ENCODE measurements around the gene ULK4. TPM values are rescaled to one million over a fixed set of nuclear protein-coding genes. Genes with fewer than 3 reads are reported as not detected.

Gene ULK4
- polyA plus RNA-seq, 1 of the 3 experiments (the other 2 are of a cell fraction): 6.2 TPM

DNA sequence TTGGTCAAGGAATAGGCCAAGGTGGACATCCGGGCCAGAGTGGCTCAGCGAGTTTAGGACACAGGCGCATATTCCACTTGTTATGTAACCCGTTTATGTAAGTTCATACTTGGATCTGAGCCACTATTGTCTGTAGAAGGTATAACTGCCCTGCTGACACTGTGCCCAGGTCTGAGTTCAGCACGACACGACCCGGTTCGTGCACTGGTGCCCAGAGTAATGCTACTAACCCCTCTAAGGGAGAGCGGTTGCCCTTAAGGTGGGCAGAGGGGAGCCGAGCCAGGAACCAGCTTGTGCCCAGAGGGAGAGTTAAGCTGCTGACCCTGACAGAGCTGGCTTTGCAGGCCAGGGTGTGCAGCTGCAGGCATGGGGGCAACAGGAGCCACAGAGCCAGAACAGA lies 1.9 kb upstream of the ULK4 start:
- Histone ChIP-seq H3K36me3 (replicated peaks in 1 of 2; ENCODE audit: control insufficient read depth in 1 of 2, insufficient read depth in 2 of 2, low read length in 1 of 2) (no peaks in the 10 kb centered on the region), H4K20me1 (ENCODE audit: insufficient read depth) (no peaks in the 10 kb centered on the region), H3F3A (replicated peaks; ENCODE audit: insufficient read depth) (peaks cover 3% of the 10 kb centered on the region), H3K27me3 (ENCODE audit: insufficient read depth) (no peaks in the 10 kb centered on the region), H2AFZ (ENCODE audit: low read depth) (no peak overlapping the region), H3K9me3 (no peaks in the 10 kb centered on the region), H3K9ac (no peak overlapping the region), H3K4me1 (ENCODE audit: control insufficient read depth in 1 of 2, insufficient read depth in 2 of 2, low read depth in 1 of 2, low read length in 1 of 2) (peaks cover 0 to 9% of the 10 kb centered on the region in 2 experiments; a peak in 1 of 4 replicates), H3K27ac (ENCODE audit: low read depth in 2 of 2, low read length in 1 of 2) (no peak overlapping the region), H3K79me2 (ENCODE audit: insufficient read depth) (peaks cover 22% of the 10 kb centered on the region), H3K4me3 (ENCODE audit: low read depth in 2 of 2, low read length in 1 of 2) (no peak overlapping the region), H3K9me2 (no peaks in the 10 kb centered on the region), H3K4me2 (no peak overlapping the region)
- 84% methylated on average over 9 of the region's 10 CpGs for WGBS (ENCODE audit: low lambda C conversion rate)
- no peak for DNase-seq
- CTCF ChIA-PET: no interaction called here
- POLR2A ChIA-PET: no interaction called here
- TF ChIP-seq GATA2 (CRISPR knock-in tag; IDR thresholded peaks at IDR 0.05) (no peak), SIN3A (IDR thresholded peaks at IDR 0.05; ENCODE audit: borderline replicate concordance, low read depth, low read length) (no peak)

- Histone ChIP-seq H3K9ac (peak overlapping the region; percentile 83), H3K27me3 (ENCODE audit: insufficient read depth) (no peaks in the 10 kb centered on the region), H3K27ac (ENCODE audit: low read depth in 2 of 2, low read length in 1 of 2) (peak overlapping the region; percentile 60 to 84), H3K79me2 (ENCODE audit: insufficient read depth) (peaks cover 34% of the 10 kb centered on the region), H3K4me1 (ENCODE audit: control insufficient read depth in 1 of 2, insufficient read depth in 2 of 2, low read depth in 1 of 2, low read length in 1 of 2) (peaks cover 0 to 9% of the 10 kb centered on the region in 2 experiments; a peak in 1 of 4 replicates), H3K4me2 (peak overlapping the region; percentile 92), H3K9me2 (no peaks in the 10 kb centered on the region), H3K9me3 (no peaks in the 10 kb centered on the region), H4K20me1 (ENCODE audit: insufficient read depth) (no peaks in the 10 kb centered on the region), H3F3A (replicated peaks; ENCODE audit: insufficient read depth) (peaks cover 3% of the 10 kb centered on the region), H3K36me3 (replicated peaks in 1 of 2; ENCODE audit: control insufficient read depth in 1 of 2, insufficient read depth in 2 of 2, low read length in 1 of 2) (no peaks in the 10 kb centered on the region), H2AFZ (ENCODE audit: low read depth) (peak overlapping the region; percentile 86), H3K4me3 (ENCODE audit: low read depth in 2 of 2, low read length in 1 of 2) (peak overlapping the region; percentile 78 to 80)
- DNase-seq: peak; percentile 74
- ChIA-PET POLR2A (interaction anchor here (1.0 kb wide), 2 partner anchors 139 to 653 kb away, joined by 3 to 6 read pairs; no protein-coding TSS in a partner anchor), CTCF (interaction anchor here (1.2 to 2.1 kb wide), 2 partner anchors 8 to 138 kb away, joined by 3 to 15 read pairs; no protein-coding TSS in a partner anchor)
- TF ChIP-seq, protein P1, sequence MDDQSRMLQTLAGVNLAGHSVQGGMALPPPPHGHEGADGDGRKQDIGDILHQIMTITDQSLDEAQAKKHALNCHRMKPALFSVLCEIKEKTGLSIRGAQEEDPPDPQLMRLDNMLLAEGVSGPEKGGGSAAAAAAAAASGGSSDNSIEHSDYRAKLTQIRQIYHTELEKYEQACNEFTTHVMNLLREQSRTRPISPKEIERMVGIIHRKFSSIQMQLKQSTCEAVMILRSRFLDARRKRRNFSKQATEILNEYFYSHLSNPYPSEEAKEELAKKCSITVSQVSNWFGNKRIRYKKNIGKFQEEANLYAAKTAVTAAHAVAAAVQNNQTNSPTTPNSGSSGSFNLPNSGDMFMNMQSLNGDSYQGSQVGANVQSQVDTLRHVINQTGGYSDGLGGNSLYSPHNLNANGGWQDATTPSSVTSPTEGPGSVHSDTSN (IDR thresholded peaks at IDR 0.05): no peak
- TF ChIP-seq GABPA (IDR thresholded peaks at IDR 0.05; ENCODE audit: low read depth) (no peak), RXRA (IDR thresholded peaks at IDR 0.05; ENCODE audit: borderline replicate concordance, low read depth) (no peak), GATA2 (CRISPR knock-in tag; IDR thresholded peaks at IDR 0.05) (no peak), USF1 (IDR thresholded peaks at IDR 0.05; ENCODE audit: borderline replicate concordance, low read depth) (no peak)
- WGBS (ENCODE audit: low lambda C conversion rate): 5% methylated on average over 27 of the region's 45 CpGs
These were observed 815 bp downstream of the ULK4 start for GRCh38 chr3:41960826-41961750.

DNA sequence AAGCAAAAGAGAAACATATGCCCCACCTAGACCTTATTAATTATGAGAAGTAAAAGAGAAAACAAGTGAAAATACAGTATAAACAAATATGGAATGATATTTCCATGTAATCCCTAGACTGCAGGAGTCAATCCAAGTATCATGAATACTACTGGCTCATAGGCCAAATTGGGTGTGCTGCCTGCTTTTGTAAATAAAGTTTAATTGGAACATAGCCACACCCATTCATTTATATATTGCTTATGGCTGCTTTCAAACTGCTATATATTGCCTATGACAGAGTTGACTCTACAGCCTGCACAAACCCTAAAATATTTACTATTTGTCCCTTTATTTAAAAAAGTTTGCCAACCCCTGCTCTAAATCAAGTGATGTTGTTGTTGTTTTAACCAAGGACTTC lies 5.3 kb downstream of the ULK4 start:
- H3K4me3 ChIP-seq (ENCODE audit: low read depth in 2 of 2, low read length in 1 of 2): no peak overlapping the region
- H3K4me2 ChIP-seq: no peak overlapping the region
- H3K36me3 ChIP-seq (replicated peaks in 1 of 2; ENCODE audit: control insufficient read depth in 1 of 2, insufficient read depth in 2 of 2, low read length in 1 of 2): peaks cover 0 to under 1% of the 10 kb centered on the region in 2 experiments
- no peaks in the 10 kb centered on the region for H3K9me2 ChIP-seq
- POLR2A ChIA-PET: no interaction called here
- H2AFZ ChIP-seq (ENCODE audit: low read depth): no peak overlapping the region
- CTCF ChIA-PET: no interaction called here
- no peak for TF ChIP-seq TCF12 (IDR thresholded peaks at IDR 0.05)
- no peak for TF ChIP-seq TAF1 (IDR thresholded peaks at IDR 0.05; ENCODE audit: borderline replicate concordance, low read depth, low read length)
- no peak for TF ChIP-seq NFIC (IDR thresholded peaks at IDR 0.05; ENCODE audit: borderline replicate concordance)
- TF ChIP-seq USF1 (IDR thresholded peaks at IDR 0.05; ENCODE audit: borderline replicate concordance, low read depth): no peak
- TF ChIP-seq, protein P2, sequence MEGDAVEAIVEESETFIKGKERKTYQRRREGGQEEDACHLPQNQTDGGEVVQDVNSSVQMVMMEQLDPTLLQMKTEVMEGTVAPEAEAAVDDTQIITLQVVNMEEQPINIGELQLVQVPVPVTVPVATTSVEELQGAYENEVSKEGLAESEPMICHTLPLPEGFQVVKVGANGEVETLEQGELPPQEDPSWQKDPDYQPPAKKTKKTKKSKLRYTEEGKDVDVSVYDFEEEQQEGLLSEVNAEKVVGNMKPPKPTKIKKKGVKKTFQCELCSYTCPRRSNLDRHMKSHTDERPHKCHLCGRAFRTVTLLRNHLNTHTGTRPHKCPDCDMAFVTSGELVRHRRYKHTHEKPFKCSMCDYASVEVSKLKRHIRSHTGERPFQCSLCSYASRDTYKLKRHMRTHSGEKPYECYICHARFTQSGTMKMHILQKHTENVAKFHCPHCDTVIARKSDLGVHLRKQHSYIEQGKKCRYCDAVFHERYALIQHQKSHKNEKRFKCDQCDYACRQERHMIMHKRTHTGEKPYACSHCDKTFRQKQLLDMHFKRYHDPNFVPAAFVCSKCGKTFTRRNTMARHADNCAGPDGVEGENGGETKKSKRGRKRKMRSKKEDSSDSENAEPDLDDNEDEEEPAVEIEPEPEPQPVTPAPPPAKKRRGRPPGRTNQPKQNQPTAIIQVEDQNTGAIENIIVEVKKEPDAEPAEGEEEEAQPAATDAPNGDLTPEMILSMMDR (IDR thresholded peaks at IDR 0.05): no peak
- TF ChIP-seq TEAD4 (IDR thresholded peaks at IDR 0.05; ENCODE audit: borderline replicate concordance, insufficient read depth): no peak
- no peaks in the 10 kb centered on the region for H3K27me3 ChIP-seq (ENCODE audit: insufficient read depth)
- H3K9me3 ChIP-seq: no peaks in the 10 kb centered on the region
- peaks cover 0 to 5% of the 10 kb centered on the region in 2 experiments; a peak in 1 of 4 replicates for H3K4me1 ChIP-seq (ENCODE audit: control insufficient read depth in 1 of 2, insufficient read depth in 2 of 2, low read depth in 1 of 2, low read length in 1 of 2)
- peaks cover 39% of the 10 kb centered on the region for H3K79me2 ChIP-seq (ENCODE audit: insufficient read depth)
- H3F3A ChIP-seq (replicated peaks; ENCODE audit: insufficient read depth): peaks cover under 1% of the 10 kb centered on the region
- no peaks in the 10 kb centered on the region for H4K20me1 ChIP-seq (ENCODE audit: insufficient read depth)
- H3K9ac ChIP-seq: no peak overlapping the region
- no peak for DNase-seq
- no peak overlapping the region for H3K27ac ChIP-seq (ENCODE audit: low read depth in 2 of 2, low read length in 1 of 2)
